RWPE1 (cell line): ENCODE measurements around the gene GDNF.

ENCODE experiments used
- CTCF ChIA-PET: fragments of 350-600 bp; sonication (Branson Sonifier 250); formaldehyde crosslinking; extraction: SDS; loops from one replicate; lab custom pipeline; 2021; lab: Yijun Ruan, JAX
- POLR2A ChIA-PET: fragments of 400-600 bp; formaldehyde crosslinking; extraction: SDS; loops from one replicate; lab custom pipeline; 2020; ENCODE audit warnings: antibody characterized with exemption; ENCODE audit not compliant: low non-redundant PET; lab: Yijun Ruan, JAX
- DNase-seq: peaks from one replicate; pipeline ENCODE4 v3.0.0; 2012; ENCODE audit warnings: low spot score
- H3K27ac ChIP-seq: fragments of 450-650 bp; 2 replicates; pipeline ENCODE4 v1.5.1; 2017
- TF ChIP-seq, protein P1 (sequence below): fragments of 450-650 bp; conservative IDR thresholded peaks from 2 replicates; pipeline ENCODE4 v1.5.1; 2017; ENCODE audit warnings: low read depth, mild to moderate bottlenecking

The GDNF gene

DNA sequence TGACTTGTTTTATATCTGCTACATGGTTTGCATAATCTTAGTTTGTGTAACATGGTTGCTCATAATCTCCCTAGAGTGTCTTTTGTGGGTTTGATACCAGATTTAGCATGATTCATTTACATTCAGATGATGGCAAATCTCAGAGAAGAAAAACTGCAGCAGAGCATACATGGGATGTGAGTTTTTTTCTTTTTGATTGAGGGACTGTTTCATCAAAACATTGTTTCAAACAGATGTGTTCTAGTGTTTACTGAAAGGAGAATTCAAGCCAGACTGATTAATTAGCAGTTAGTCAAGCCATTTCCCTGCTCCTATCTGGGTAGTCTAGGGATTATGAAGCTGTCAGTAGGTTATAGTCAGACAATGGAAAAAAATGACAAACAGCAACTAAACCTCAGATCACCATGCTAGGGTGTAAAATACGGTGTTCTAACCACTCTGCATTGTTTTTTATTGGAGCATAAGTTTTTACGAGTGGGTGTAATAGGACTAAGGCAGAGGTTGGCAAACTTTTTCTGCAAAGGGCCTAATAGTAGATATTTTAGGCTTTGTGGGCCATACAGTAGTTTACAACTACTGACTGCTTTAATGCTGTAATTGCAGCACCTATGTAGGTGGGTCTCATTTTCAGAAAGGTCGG is 10.5 kb upstream of the GDNF start:
- ChIA-PET CTCF (interaction anchor here (0.8 kb wide), 1 partner anchor 268 kb away, joined by 5 read pairs; no protein-coding TSS in a partner anchor), POLR2A (no interaction called here)
- no peak for DNase-seq
- no peak overlapping the region for H3K27ac ChIP-seq
- TF ChIP-seq, protein P1, sequence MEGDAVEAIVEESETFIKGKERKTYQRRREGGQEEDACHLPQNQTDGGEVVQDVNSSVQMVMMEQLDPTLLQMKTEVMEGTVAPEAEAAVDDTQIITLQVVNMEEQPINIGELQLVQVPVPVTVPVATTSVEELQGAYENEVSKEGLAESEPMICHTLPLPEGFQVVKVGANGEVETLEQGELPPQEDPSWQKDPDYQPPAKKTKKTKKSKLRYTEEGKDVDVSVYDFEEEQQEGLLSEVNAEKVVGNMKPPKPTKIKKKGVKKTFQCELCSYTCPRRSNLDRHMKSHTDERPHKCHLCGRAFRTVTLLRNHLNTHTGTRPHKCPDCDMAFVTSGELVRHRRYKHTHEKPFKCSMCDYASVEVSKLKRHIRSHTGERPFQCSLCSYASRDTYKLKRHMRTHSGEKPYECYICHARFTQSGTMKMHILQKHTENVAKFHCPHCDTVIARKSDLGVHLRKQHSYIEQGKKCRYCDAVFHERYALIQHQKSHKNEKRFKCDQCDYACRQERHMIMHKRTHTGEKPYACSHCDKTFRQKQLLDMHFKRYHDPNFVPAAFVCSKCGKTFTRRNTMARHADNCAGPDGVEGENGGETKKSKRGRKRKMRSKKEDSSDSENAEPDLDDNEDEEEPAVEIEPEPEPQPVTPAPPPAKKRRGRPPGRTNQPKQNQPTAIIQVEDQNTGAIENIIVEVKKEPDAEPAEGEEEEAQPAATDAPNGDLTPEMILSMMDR, result no peak

DNA sequence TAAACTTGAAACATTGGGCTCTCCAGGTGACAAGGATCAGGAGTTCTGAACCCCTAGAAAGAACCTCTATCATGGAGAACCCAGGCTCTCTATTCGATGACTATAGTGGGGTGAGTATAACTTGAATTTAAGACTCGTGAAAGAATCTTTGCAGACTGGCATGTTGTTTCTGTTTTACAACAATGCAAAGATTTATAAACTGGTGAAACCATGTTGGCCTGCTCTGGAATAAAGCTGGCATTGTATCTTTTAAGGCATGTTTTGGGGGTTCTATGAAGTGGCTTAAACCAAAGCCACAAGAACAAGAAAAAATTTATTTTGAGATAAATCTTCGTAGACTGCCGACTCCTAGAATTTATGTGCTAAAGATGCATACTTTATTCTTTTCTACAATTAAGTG is 9.8 kb upstream of the GDNF start:
- POLR2A ChIA-PET, result no interaction called here
- CTCF ChIA-PET, result interaction anchor here (0.6 kb wide), 1 partner anchor 114 kb away, joined by 3 read pairs; no protein-coding TSS in a partner anchor

DNA sequence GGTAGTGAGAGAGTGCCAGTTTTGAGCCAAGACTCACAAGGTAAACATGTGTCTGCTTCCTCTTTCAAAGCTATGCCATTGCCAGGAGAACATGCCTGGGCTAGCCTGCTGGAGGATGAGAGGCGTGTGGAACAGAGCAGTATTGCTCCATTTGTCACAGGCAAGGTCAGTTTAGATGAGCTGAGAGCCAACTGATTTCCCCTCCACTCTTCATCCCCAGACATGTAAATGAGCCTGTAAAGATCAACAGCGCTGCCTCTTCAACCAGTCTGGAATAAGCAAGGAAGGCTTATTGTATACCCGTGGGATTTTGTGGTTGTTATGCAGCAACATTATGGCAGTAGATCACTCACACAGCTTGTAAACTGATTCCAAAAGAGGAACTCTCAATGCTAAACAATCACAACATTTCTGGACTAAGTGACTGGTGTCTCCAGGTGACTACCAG is 8.2 kb upstream of the GDNF start:
- no peak overlapping the region for H3K27ac ChIP-seq
- DNase-seq, result peak; percentile 66
- ChIA-PET POLR2A (no interaction called here), CTCF (interaction anchor here (1.5 kb wide), 1 partner anchor 11 kb away, joined by 4 read pairs; no protein-coding TSS in a partner anchor)
- TF ChIP-seq, protein P1, result no peak

More for the DNA sequence above, 9.8 kb upstream of the GDNF start:
- TF ChIP-seq, protein P1, result no peak
- H3K27ac ChIP-seq, result no peak overlapping the region
- DNase-seq, result no peak

DNA sequence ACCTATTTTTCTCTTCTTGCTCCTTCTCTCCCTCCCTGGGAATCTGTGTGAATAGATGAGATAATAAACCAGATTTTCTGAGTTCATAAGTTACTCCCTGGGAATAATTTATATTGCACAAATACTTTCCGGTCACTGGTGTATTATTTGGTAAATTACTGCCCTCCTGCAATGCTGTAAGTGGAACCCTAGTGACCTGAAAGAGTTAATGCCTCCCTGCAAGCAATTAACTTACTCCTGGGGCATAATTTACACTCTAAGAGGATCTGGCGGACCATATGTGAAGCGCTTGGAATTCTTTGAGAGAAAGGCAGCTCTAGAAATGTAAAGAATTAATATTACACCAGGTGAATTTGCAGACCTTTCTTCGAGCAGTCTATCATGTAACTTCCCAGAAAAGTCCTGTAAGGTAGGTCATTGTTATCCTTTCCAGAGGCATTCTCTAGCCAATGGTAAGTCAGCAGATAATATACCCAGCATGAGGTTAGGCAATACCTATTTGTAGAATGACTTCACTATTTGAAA is 7.0 kb upstream of the GDNF start:
- ChIA-PET POLR2A (no interaction called here), CTCF (interaction anchor here (0.6 kb wide), 1 partner anchor 125 kb away, joined by 3 read pairs; no protein-coding TSS in a partner anchor)
- no peak for DNase-seq

DNA sequence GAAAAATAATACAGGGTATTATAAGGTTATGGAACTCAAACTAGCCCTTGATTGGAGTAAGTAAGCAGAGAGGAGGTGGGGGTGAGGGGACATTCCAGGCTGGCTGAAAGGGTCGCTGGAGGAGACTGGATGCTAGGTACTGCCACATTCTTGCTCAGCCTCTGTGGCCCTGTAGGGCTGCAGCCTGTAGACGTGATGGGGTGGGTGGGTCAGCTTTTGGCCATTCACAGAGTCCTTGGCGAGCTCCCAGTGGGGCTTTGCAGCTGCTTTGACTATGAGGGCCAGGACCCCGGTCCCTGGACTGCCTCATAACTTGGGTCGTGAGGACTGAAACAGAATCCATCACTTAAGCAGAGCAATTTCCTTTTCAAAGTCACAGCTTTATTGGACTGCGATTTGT is 4.2 kb upstream of the GDNF start:
- H3K27ac ChIP-seq, result no peak overlapping the region
- ChIA-PET CTCF (no interaction called here), POLR2A (no interaction called here)
- TF ChIP-seq, protein P1, result no peak
- no peak for DNase-seq

More for the DNA sequence above, 7.0 kb upstream of the GDNF start:
- H3K27ac ChIP-seq, result no peak overlapping the region
- TF ChIP-seq, protein P1, result no peak

DNA sequence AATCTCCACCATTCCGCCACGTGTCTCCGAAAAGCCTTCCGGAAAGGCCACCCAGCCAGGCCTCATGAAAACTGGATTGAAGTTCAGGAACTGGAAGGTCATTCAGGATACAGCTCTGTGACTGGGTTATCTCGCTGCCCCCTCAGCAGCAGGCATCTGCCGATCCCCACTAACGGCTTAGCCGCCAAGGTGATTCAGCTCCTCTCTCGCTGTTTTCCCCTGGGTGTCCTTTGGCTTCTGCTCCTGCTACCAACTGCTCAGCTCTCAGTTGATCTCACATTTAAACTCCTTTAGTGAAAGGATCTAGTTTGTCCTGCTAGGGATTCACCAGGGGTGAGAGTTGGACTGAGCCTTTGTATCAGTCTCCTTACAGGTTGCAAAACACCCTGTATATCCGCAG is 2.2 kb upstream of the GDNF start:
- TF ChIP-seq, protein P1, result no peak
- no peak overlapping the region for H3K27ac ChIP-seq
- DNase-seq, result no peak
- CTCF ChIA-PET, result interaction anchor here (0.7 kb wide), 1 partner anchor 300 kb away, joined by 3 read pairs; no protein-coding TSS in a partner anchor
- POLR2A ChIA-PET, result no interaction called here
